ENCODE data around the gene HTT.

Gene HTT

DNA sequence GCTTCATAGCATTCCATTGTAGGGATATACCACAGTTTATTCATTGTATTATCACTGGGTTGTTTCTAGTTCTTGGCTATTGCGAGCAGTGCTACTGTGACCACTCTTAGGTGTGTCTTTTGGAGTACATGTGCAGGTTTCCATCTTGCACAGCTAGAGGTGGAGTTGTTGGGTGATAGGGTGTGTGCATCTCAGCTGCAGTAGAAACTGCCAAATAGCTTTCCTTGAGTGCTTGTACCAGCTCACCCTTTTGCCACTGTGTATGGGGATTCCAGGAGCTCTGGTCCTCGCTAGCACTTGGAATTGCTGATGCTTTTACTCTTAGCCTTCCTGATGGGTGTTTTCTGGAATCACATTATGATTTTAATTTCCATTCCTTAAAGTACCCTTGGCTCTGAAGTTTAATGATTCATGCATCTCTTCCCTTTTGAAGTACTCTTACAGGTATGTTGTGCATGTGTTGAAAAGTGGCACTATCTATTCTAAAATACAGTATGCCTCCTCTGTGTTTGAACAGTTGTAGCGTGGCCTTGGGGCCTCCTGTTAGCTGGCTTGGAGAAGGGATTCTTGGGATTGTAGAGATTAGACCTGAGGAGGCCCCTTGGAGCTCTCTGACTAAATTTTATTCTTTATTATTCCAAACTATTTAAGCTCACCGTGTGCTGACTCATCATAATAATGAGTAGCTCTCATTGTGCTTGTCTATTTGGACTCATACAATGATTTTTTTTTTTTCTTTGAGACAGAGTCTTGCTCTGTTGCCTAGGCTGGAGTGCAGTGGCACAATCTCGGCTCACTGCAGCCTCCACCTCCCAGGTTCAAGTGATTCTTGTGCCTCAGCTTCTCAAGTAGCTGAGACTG, 38.4 kb downstream of the HTT start:
- H3K4me3 ChIP-seq (ENCODE audit: low read length), result no peak overlapping the region
- peaks cover 46% of the 10 kb centered on the region for H3K4me1 ChIP-seq (ENCODE audit: control insufficient read depth, insufficient read depth, low read length)
- H3K36me3 ChIP-seq (ENCODE audit: control insufficient read depth, insufficient read depth, low read length, severe bottlenecking), result peaks cover 46% of the 10 kb centered on the region
- H3K9ac ChIP-seq (ENCODE audit: low read length), result no peak overlapping the region
- no peak for DNase-seq (ENCODE audit: low read depth)
- H3K9me3 ChIP-seq (ENCODE audit: control insufficient read depth, low read length), result no peaks in the 10 kb centered on the region
- no peaks in the 10 kb centered on the region for H3K27me3 ChIP-seq (replicated peaks; ENCODE audit: control insufficient read depth, insufficient read depth, low read length)

DNA sequence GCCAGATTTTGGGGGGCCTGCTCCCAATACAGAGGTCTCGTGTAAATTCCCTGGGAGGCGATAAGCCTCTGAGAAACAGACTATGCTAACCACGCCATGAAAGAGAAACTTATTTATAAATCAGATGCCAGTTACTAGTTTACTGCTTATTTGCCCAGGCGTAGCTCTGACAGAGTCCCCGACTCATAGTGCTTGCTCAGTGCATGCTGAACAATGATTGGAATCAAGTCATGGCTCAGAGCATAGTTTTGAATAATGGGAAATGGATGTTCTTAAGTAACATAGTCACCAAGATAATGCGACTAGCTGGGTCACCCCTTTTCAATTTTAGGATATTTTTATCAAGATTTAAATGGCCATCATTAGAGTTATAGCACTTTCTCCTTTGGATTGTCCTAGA, 39.9 kb downstream of the HTT start:
- Histone ChIP-seq H3K9ac (ENCODE audit: low read length) (no peak overlapping the region), H3K4me1 (ENCODE audit: control insufficient read depth, insufficient read depth, low read length) (peaks cover 35% of the 10 kb centered on the region), H3K9me3 (ENCODE audit: control insufficient read depth, low read length) (no peaks in the 10 kb centered on the region), H3K27me3 (replicated peaks; ENCODE audit: control insufficient read depth, insufficient read depth, low read length) (no peaks in the 10 kb centered on the region), H3K36me3 (ENCODE audit: control insufficient read depth, insufficient read depth, low read length, severe bottlenecking) (peaks cover 52% of the 10 kb centered on the region), H3K4me3 (ENCODE audit: low read length) (no peak overlapping the region)
- DNase-seq (ENCODE audit: low read depth), result peak; percentile 75

DNA sequence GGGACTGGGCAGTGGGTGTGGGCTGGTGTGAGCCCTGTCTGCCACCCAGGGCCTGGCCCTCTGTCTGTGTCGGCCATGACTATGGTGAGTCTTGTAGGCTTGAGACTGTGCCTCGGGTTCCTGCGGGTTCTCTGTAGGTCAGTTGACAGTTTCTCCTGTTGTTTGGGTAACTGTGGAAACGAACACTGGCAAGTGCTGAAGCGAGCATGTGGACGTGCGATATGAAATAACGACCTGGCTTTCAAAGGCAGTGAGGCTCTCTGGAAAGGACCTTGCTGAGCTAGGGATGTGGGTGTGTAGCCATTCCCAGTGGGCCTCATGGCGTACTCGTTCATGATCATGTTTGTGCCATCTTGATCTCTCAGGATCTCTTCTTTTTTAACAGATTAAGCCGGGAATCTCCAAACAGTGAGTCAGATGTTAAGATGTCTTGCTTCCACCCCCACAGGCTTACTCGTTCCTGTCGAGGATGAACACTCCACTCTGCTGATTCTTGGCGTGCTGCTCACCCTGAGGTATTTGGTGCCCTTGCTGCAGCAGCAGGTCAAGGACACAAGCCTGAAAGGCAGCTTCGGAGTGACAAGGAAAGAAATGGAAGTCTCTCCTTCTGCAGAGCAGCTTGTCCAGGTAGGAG, 41.3 kb downstream of the HTT start:
- peaks cover 53% of the 10 kb centered on the region for H3K36me3 ChIP-seq (ENCODE audit: control insufficient read depth, insufficient read depth, low read length, severe bottlenecking)
- no peaks in the 10 kb centered on the region for H3K27me3 ChIP-seq (replicated peaks; ENCODE audit: control insufficient read depth, insufficient read depth, low read length)
- DNase-seq (ENCODE audit: low read depth), result peak; percentile 47
- H3K4me1 ChIP-seq (ENCODE audit: control insufficient read depth, insufficient read depth, low read length), result peaks cover 35% of the 10 kb centered on the region
- H3K9ac ChIP-seq (ENCODE audit: low read length), result no peak overlapping the region
- H3K4me3 ChIP-seq (ENCODE audit: low read length), result peak overlapping the region; percentile 24
- no peaks in the 10 kb centered on the region for H3K9me3 ChIP-seq (ENCODE audit: control insufficient read depth, low read length)

DNA sequence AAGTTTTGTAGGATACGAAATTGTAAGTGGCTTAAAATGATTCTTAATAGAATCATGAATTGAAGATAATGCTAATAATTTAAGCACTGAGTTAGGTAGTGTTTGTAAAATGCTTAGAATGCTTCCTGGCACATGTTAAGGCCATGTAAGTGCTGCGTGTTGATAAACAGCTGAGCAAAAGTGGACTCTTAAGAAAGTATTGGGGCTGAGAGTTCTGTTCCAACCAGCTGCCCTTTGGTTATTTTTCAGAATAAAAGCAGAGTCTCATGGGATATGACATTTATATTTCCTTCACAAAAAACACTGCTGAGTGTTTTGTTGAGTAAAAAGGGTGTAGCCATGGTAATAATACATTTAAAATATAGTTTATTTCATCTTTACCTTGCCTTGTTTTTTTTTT, 42.5 kb downstream of the HTT start:
- no peak for DNase-seq (ENCODE audit: low read depth)
- Histone ChIP-seq H3K27me3 (replicated peaks; ENCODE audit: control insufficient read depth, insufficient read depth, low read length) (no peaks in the 10 kb centered on the region), H3K9me3 (ENCODE audit: control insufficient read depth, low read length) (no peaks in the 10 kb centered on the region), H3K36me3 (ENCODE audit: control insufficient read depth, insufficient read depth, low read length, severe bottlenecking) (peaks cover 62% of the 10 kb centered on the region), H3K9ac (ENCODE audit: low read length) (peak overlapping the region; percentile 40), H3K4me3 (ENCODE audit: low read length) (no peak overlapping the region), H3K4me1 (ENCODE audit: control insufficient read depth, insufficient read depth, low read length) (peaks cover 37% of the 10 kb centered on the region)

DNA sequence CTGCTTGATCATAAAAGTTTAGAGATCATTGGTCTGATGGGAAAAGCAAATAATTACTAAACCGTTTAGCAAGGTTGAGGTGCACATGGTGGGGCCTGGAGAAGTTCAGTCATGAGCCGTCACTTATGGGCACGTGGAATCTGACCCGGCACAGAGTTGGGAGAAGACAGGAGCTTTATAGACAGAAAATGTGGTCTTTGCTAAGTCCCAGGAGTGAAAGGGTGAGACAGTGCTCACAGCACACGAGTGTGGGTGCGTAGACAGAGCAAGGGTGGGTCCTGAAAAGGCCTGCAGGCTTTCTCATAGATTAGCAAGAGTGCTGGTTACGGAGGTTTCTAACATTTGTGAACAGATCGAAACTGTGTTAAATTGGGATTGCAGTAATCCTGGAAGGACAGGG, 43.8 kb downstream of the HTT start:
- no peak overlapping the region for H3K4me3 ChIP-seq (ENCODE audit: low read length)
- no peaks in the 10 kb centered on the region for H3K27me3 ChIP-seq (replicated peaks; ENCODE audit: control insufficient read depth, insufficient read depth, low read length)
- H3K36me3 ChIP-seq (ENCODE audit: control insufficient read depth, insufficient read depth, low read length, severe bottlenecking), result peaks cover 56% of the 10 kb centered on the region

DNA sequence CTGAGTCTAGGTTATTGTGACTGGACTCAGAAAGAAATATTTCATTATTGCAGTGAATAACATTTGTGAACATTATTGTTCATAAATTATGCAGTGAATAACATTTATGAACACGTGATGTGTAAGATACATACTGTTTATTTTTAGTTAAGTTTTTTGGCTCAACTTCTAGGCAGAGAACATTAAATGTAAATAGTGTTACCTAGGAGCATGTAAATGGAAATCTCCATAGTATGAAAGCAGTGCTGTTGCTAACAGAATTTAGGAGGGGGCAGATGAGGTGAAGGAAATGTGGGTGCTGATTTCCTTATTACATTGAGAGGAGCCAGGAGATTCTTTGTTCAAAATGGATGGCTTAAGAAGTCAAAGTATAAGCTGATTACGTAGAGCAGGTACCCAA, 45.0 kb downstream of the HTT start:
- Histone ChIP-seq H3K9ac (ENCODE audit: low read length) (no peak overlapping the region), H3K4me3 (ENCODE audit: low read length) (no peak overlapping the region), H3K4me1 (ENCODE audit: control insufficient read depth, insufficient read depth, low read length) (peaks cover 57% of the 10 kb centered on the region), H3K36me3 (ENCODE audit: control insufficient read depth, insufficient read depth, low read length, severe bottlenecking) (peaks cover 56% of the 10 kb centered on the region), H3K27me3 (replicated peaks; ENCODE audit: control insufficient read depth, insufficient read depth, low read length) (no peaks in the 10 kb centered on the region), H3K9me3 (ENCODE audit: control insufficient read depth, low read length) (no peaks in the 10 kb centered on the region)
- no peak for DNase-seq (ENCODE audit: low read depth)

More for the DNA sequence above, 43.8 kb downstream of the HTT start:
- DNase-seq (ENCODE audit: low read depth), result no peak
- peaks cover 46% of the 10 kb centered on the region for H3K4me1 ChIP-seq (ENCODE audit: control insufficient read depth, insufficient read depth, low read length)
- no peaks in the 10 kb centered on the region for H3K9me3 ChIP-seq (ENCODE audit: control insufficient read depth, low read length)
- no peak overlapping the region for H3K9ac ChIP-seq (ENCODE audit: low read length)

GRCh38 chr4:3121110-3121509, 46.6 kb downstream of the HTT start:
- DNase-seq (ENCODE audit: low read depth), result no peak
- H3K36me3 ChIP-seq (ENCODE audit: control insufficient read depth, insufficient read depth, low read length, severe bottlenecking), result peaks cover 41% of the 10 kb centered on the region
- H3K4me3 ChIP-seq (ENCODE audit: low read length), result no peak overlapping the region
- no peaks in the 10 kb centered on the region for H3K9me3 ChIP-seq (ENCODE audit: control insufficient read depth, low read length)
- H3K27me3 ChIP-seq (replicated peaks; ENCODE audit: control insufficient read depth, insufficient read depth, low read length), result no peaks in the 10 kb centered on the region
- H3K4me1 ChIP-seq (ENCODE audit: control insufficient read depth, insufficient read depth, low read length), result peaks cover 51% of the 10 kb centered on the region
- H3K9ac ChIP-seq (ENCODE audit: low read length), result no peak overlapping the region

GRCh38 chr4:3121596-3121995, 47.1 kb downstream of the HTT start:
- Histone ChIP-seq H3K9ac (ENCODE audit: low read length) (peak overlapping the region; percentile 15), H3K4me1 (ENCODE audit: control insufficient read depth, insufficient read depth, low read length) (peaks cover 46% of the 10 kb centered on the region), H3K4me3 (ENCODE audit: low read length) (no peak overlapping the region), H3K27me3 (replicated peaks; ENCODE audit: control insufficient read depth, insufficient read depth, low read length) (no peaks in the 10 kb centered on the region), H3K9me3 (ENCODE audit: control insufficient read depth, low read length) (no peaks in the 10 kb centered on the region), H3K36me3 (ENCODE audit: control insufficient read depth, insufficient read depth, low read length, severe bottlenecking) (peaks cover 41% of the 10 kb centered on the region)
- no peak for DNase-seq (ENCODE audit: low read depth)

DNA sequence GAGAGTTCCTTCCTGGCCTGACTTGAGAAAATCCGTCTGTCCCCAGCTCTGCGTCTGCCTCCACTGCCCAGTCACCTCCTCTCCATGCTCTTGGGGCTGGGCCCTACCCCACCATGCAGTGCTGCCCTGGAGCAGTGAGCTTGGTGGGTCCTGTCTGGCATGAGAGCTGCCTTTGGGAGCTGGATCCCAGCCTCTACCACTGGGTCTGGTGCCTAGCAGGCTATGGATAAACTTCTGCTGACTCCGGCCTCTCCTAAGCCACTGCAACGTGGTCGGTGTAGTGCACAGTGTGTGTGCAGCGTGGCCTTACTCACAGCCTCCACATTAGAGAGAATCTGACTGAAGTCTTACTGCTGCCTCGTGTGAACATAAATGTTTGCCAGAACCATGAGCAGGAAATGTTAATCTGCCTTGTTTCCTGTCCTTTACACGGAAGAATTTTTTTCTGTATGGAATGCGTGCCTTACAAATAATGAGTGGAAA, 47.6 kb downstream of the HTT start:
- H3K9me3 ChIP-seq (ENCODE audit: control insufficient read depth, low read length), result no peaks in the 10 kb centered on the region
- peak; percentile 43 for DNase-seq (ENCODE audit: low read depth)
- peaks cover 46% of the 10 kb centered on the region for H3K36me3 ChIP-seq (ENCODE audit: control insufficient read depth, insufficient read depth, low read length, severe bottlenecking)
- H3K27me3 ChIP-seq (replicated peaks; ENCODE audit: control insufficient read depth, insufficient read depth, low read length), result no peaks in the 10 kb centered on the region
- peaks cover 41% of the 10 kb centered on the region for H3K4me1 ChIP-seq (ENCODE audit: control insufficient read depth, insufficient read depth, low read length)
- H3K4me3 ChIP-seq (ENCODE audit: low read length), result no peak overlapping the region
- H3K9ac ChIP-seq (ENCODE audit: low read length), result peak overlapping the region; percentile 15

DNA sequence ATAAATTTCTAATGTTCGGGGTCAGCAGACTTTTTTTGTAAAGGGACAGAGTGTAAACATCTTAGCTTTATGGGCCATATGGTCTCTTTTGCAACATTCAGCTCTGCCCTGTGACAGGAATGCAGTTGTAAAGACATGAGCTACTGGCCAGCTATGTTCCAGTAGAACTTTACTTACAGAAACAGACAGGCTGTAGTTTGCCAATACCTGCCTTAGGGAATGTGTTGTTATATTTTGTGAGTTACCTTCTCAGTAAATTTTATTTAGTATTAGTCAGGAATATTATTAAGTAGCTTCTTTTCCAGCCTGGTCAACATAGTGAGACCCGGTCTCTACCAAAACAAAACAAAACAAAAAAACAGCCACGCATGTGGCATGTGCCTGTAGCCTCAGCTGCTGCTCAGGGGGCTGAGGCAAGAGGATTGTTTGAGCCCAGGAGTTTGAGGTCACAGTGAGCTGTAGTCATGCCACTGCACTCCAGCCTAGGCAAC, 48.7 kb downstream of the HTT start:
- Histone ChIP-seq H3K4me3 (ENCODE audit: low read length) (peak overlapping the region; percentile 35), H3K27me3 (replicated peaks; ENCODE audit: control insufficient read depth, insufficient read depth, low read length) (no peaks in the 10 kb centered on the region), H3K9me3 (ENCODE audit: control insufficient read depth, low read length) (no peaks in the 10 kb centered on the region), H3K9ac (ENCODE audit: low read length) (peak overlapping the region; percentile 51), H3K4me1 (ENCODE audit: control insufficient read depth, insufficient read depth, low read length) (peaks cover 31% of the 10 kb centered on the region), H3K36me3 (ENCODE audit: control insufficient read depth, insufficient read depth, low read length, severe bottlenecking) (peaks cover 53% of the 10 kb centered on the region)
- peak; percentile 81 for DNase-seq (ENCODE audit: low read depth)

DNA sequence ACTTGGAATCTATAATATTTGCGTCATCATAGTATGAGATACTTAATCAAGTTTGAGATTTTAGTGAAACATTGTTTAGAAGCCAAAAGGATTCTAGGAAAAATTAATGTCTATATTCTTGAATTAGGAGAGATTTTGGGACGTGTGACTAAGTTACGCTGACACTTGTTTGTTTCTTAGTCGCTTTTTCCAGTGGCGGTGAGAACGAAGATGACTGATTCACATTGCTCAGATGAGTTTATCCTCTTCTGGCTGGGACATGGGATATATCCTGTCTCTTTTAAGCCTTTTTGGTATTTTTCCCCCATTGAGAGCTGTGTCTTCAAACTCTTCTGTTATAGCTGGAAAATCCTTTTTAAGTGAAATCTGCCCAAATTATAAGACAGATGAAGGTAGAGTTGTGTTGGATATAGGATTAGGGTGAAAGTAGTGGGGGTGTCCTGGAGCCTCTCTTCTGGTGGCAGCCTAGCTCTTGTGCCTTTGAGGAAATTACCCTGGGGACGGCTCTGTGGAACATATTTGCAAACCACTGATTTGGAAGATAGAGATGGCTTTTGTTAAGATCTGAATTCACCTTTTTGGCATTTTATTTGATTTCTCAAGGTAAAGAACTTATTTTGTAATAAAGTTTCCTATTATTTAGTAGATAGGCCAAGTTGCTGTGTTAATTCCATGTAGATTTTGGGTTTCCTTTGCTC, 49.7 kb downstream of the HTT start:
- Histone ChIP-seq H3K4me1 (ENCODE audit: control insufficient read depth, insufficient read depth, low read length) (peaks cover 40% of the 10 kb centered on the region), H3K27me3 (replicated peaks; ENCODE audit: control insufficient read depth, insufficient read depth, low read length) (no peaks in the 10 kb centered on the region), H3K9ac (ENCODE audit: low read length) (no peak overlapping the region), H3K36me3 (ENCODE audit: control insufficient read depth, insufficient read depth, low read length, severe bottlenecking) (peaks cover 59% of the 10 kb centered on the region), H3K9me3 (ENCODE audit: control insufficient read depth, low read length) (no peaks in the 10 kb centered on the region), H3K4me3 (ENCODE audit: low read length) (peak overlapping the region; percentile 14)
- DNase-seq (ENCODE audit: low read depth), result no peak
